Measurements from ENCODE around the gene BTBD2. TPM values are rescaled to one million over a fixed set of nuclear protein-coding genes. Genes with fewer than 3 reads are reported as not detected.

The BTBD2 gene
- total RNA-seq, 4 donors from 2014 or later = 54.6 to 82.9 (median 63.6) TPM

GRCh38 chr19:2055931-2056836, 40.7 kb upstream of the BTBD2 start:
- Histone ChIP-seq H3K27me3 (no peaks in the 10 kb centered on the region), H3K27ac (peak overlapping the region; percentile 95 to 100 (median 98)), H3K9me3 (no peaks in the 10 kb centered on the region), H3K4me3 (peak overlapping the region; percentile 28 to 48 (median 46)), H3K4me1 (peaks cover 52 to 68% of the 10 kb centered on the region in 2 donors), H3K36me3 (no peaks in the 10 kb centered on the region)
- TF ChIP-seq POLR2A (IDR thresholded peaks at IDR 0.05) = peak; percentile 30 to 33
- TF ChIP-seq, protein P1, sequence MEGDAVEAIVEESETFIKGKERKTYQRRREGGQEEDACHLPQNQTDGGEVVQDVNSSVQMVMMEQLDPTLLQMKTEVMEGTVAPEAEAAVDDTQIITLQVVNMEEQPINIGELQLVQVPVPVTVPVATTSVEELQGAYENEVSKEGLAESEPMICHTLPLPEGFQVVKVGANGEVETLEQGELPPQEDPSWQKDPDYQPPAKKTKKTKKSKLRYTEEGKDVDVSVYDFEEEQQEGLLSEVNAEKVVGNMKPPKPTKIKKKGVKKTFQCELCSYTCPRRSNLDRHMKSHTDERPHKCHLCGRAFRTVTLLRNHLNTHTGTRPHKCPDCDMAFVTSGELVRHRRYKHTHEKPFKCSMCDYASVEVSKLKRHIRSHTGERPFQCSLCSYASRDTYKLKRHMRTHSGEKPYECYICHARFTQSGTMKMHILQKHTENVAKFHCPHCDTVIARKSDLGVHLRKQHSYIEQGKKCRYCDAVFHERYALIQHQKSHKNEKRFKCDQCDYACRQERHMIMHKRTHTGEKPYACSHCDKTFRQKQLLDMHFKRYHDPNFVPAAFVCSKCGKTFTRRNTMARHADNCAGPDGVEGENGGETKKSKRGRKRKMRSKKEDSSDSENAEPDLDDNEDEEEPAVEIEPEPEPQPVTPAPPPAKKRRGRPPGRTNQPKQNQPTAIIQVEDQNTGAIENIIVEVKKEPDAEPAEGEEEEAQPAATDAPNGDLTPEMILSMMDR (IDR thresholded peaks at IDR 0.05 in 4 of 5, conservative IDR thresholded peaks at IDR 0.05 in 1 of 5) = no peak
- in situ Hi-C loops (cut with MboI; ENCODE audit: low sequenced_read_pairs in 4 of 4) (no loop called here), intact Hi-C loops (cut with DNase I; ENCODE audit: low total_unique reads) (no loop called here)
- peak; percentile 53 to 60 for DNase-seq
- ATAC-seq = no peak

- no peak for ATAC-seq
- no peaks in the 10 kb centered on the region for H3K27me3 ChIP-seq
- DNase-seq = peak; percentile 23 to 63
- no peak overlapping the region for H3K4me3 ChIP-seq
- intact Hi-C loops (cut with DNase I; ENCODE audit: low total_unique reads) (no loop called here), in situ Hi-C loops (cut with MboI; ENCODE audit: low sequenced_read_pairs in 4 of 4) (no loop called here)
- H3K9me3 ChIP-seq = no peaks in the 10 kb centered on the region
- peak overlapping the region; percentile 95 to 100 (median 96) for H3K27ac ChIP-seq
- no peaks in the 10 kb centered on the region for H3K36me3 ChIP-seq
- H3K4me1 ChIP-seq = peaks cover 40 to 58% of the 10 kb centered on the region in 2 donors
- peak in 1 of 2 donors; percentile 51 for TF ChIP-seq POLR2A (IDR thresholded peaks at IDR 0.05)
- TF ChIP-seq, protein P1 (IDR thresholded peaks at IDR 0.05 in 4 of 5, conservative IDR thresholded peaks at IDR 0.05 in 1 of 5) = no peak
Measured at GRCh38 chr19:2054763-2055162, 39.2 kb upstream of the BTBD2 start.

DNA sequence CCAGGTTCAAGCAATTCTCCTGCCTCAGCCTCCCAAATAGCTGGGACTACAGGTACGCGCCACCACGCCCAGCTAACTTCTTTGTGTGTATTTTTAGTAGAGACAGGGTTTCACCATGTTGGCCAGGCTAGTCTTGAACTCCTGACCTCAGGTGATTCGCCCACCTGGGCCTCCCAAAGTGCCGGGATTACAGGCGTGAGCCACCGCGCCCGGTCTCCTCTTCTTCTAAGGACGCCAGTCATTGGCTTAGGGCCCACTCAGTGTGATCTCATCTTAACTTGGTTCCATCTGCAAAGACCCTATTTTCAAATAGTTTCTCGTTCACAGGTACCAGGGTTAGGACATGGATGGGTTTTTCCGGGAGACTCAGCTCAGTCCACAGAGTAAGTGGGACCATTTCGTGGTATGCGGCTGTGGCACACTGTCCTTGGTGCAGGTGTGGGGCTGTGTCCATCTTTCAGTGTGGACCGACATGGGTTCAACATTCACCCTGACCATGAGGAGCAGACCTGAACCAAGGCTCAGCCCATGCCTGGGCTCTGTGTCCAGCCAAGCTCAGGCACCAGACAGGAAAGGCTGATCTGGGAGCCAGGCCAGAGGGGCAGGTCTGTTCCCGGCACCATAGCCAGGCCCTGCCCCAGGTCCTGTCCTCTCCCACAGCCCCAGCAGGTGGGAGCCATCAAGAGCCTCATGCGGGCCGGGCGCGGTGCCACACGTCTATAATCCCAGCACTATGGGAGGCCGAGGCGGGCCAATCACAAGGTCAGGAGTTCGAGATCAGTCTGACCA, 38.3 kb upstream of the BTBD2 start:
- peaks cover 36 to 50% of the 10 kb centered on the region in 2 donors for H3K4me1 ChIP-seq
- peaks cover 0 to 8% of the 10 kb centered on the region in 2 donors for H3K36me3 ChIP-seq
- in situ Hi-C loops (cut with MboI; ENCODE audit: low sequenced_read_pairs in 4 of 4) = no loop called here
- TF ChIP-seq, protein P1 (IDR thresholded peaks at IDR 0.05 in 4 of 5, conservative IDR thresholded peaks at IDR 0.05 in 1 of 5) = no peak
- peak in 1 of 2 donors; percentile 38 for TF ChIP-seq POLR2A (IDR thresholded peaks at IDR 0.05)
- no peak overlapping the region for H3K4me3 ChIP-seq
- no peaks in the 10 kb centered on the region for H3K9me3 ChIP-seq
- intact Hi-C loops (cut with DNase I; ENCODE audit: low total_unique reads) = no loop called here
- peak; percentile 53 to 79 for DNase-seq
- no peak for ATAC-seq
- peak overlapping the region; percentile 95 to 100 (median 96) for H3K27ac ChIP-seq
- H3K27me3 ChIP-seq = no peaks in the 10 kb centered on the region

DNA sequence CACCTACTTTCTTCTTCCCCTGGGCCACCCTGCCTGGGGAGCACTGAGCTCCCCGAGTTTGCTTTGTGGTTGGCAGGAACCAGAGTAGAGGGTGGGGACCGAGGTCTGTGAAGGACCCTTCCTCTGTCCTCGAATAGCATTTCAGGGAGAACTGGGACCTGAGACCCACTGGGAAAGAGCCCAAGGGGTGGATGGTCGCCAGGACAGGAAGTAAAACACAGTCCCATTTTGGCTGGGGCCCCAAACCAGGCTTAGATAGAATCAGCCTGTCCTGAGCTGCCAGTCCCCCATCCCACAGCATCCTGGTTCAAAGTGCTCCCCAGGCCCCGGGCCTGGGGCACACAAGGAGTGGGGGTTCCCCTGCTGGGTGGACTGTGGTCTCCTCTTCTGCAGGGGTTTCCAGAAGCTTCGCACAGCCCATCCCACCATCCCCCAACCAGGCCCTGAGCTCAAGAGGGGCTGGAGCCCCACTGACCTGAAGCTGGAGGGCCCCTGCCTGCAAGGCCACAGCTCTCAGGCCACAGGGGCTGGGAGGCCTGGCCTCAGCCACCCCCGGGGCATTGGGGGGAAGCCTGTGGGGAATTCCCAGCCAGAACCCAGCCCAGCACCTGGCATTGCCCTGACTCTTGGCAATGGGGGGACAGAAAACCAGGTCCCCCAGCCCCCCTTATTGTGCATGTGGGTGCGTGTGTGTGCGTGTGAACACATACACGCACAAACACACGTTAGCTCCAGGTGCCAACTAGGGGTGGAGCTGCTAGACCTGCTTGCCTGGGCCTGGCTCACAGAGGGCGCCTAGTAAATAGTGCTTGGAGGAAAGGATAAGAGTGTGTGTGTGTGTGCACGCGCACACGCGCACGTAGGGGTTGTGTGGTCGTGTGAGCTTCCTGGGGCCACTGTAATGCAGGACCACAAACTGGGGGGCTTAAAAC, 36.5 kb upstream of the BTBD2 start:
- in situ Hi-C loops (cut with MboI; ENCODE audit: low sequenced_read_pairs in 4 of 4) = no loop called here
- peak overlapping the region; percentile 48 to 91 (median 60) for H3K4me3 ChIP-seq
- ATAC-seq = no peak

More for the DNA sequence above, 36.5 kb upstream of the BTBD2 start:
- TF ChIP-seq, protein P1 (IDR thresholded peaks at IDR 0.05 in 4 of 5, conservative IDR thresholded peaks at IDR 0.05 in 1 of 5) = no peak
- no peak for TF ChIP-seq POLR2A (IDR thresholded peaks at IDR 0.05)
- Histone ChIP-seq H3K27ac (peak overlapping the region; percentile 91 to 100 (median 96)), H3K36me3 (peaks cover 0 to 8% of the 10 kb centered on the region in 2 donors), H3K4me1 (peaks cover 51 to 56% of the 10 kb centered on the region in 2 donors), H3K27me3 (no peaks in the 10 kb centered on the region), H3K9me3 (no peaks in the 10 kb centered on the region)
- peak; percentile 18 to 49 for DNase-seq
- intact Hi-C loops (cut with DNase I; ENCODE audit: low total_unique reads) = loop anchor here (1.0 to 2.0 kb wide), 2 partner anchors 7 to 13 kb away; no protein-coding TSS in a partner anchor
